Measurements from ENCODE around the gene TSNAX.

DNA sequence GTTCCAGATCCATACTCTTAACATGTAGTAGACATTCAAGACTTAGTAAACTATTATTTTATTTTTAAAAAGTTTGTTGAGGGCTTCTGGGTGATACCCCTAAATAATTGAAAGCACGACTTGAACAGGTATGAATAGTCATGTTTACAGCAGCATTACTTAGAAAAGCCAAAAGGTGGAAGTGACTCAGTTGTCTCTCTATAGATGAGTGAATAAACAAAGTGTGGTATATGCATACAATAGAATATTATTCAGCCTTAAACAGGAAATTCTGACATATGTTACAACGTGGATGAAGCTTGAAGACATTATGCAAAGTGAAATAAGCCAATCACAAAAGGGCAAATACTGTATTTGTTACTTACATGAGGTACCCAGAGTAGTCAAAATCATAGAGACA, 26.5 kb downstream of the TSNAX start:
- TF ChIP-seq TAF1 (IDR thresholded peaks at IDR 0.05; ENCODE audit: borderline replicate concordance, insufficient read depth, low read length) (no peak), POLR2AphosphoS5 (IDR thresholded peaks at IDR 0.05; ENCODE audit: low read depth, low read length) (no peak), SIN3A (IDR thresholded peaks at IDR 0.05; ENCODE audit: borderline replicate concordance, insufficient read depth, low read length) (no peak)
- TF ChIP-seq, protein P1, sequence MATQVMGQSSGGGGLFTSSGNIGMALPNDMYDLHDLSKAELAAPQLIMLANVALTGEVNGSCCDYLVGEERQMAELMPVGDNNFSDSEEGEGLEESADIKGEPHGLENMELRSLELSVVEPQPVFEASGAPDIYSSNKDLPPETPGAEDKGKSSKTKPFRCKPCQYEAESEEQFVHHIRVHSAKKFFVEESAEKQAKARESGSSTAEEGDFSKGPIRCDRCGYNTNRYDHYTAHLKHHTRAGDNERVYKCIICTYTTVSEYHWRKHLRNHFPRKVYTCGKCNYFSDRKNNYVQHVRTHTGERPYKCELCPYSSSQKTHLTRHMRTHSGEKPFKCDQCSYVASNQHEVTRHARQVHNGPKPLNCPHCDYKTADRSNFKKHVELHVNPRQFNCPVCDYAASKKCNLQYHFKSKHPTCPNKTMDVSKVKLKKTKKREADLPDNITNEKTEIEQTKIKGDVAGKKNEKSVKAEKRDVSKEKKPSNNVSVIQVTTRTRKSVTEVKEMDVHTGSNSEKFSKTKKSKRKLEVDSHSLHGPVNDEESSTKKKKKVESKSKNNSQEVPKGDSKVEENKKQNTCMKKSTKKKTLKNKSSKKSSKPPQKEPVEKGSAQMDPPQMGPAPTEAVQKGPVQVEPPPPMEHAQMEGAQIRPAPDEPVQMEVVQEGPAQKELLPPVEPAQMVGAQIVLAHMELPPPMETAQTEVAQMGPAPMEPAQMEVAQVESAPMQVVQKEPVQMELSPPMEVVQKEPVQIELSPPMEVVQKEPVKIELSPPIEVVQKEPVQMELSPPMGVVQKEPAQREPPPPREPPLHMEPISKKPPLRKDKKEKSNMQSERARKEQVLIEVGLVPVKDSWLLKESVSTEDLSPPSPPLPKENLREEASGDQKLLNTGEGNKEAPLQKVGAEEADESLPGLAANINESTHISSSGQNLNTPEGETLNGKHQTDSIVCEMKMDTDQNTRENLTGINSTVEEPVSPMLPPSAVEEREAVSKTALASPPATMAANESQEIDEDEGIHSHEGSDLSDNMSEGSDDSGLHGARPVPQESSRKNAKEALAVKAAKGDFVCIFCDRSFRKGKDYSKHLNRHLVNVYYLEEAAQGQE (IDR thresholded peaks at IDR 0.05; ENCODE audit: insufficient read depth in 1 of 2, low read depth in 2 of 2, low read length in 2 of 2), result no peak

All from PFSK-1 (cell line).